Measurements from ENCODE around the gene KCNH3.

KCNH3 gene

DNA sequence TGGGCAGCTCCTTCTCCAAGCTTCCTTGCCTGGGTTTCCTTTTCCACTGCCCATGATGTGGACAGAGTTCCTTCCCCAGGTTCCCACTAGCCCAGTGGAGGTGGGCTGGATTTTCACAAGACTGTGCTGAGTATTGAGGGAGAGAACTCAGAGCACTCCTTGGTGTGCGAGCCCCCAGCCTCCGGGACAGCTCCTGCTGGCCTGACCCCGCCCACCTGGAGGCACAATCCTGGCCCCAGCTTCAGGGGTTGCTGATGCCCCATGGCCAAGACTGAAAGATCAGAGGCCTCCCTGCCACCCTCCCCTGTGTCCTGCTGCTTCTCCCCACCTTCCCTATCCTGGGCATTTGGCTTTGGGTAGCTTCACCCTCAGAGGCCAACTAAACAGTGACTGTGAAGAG lies 7.7 kb downstream of the KCNH3 start:
- no peak for DNase-seq

DNA sequence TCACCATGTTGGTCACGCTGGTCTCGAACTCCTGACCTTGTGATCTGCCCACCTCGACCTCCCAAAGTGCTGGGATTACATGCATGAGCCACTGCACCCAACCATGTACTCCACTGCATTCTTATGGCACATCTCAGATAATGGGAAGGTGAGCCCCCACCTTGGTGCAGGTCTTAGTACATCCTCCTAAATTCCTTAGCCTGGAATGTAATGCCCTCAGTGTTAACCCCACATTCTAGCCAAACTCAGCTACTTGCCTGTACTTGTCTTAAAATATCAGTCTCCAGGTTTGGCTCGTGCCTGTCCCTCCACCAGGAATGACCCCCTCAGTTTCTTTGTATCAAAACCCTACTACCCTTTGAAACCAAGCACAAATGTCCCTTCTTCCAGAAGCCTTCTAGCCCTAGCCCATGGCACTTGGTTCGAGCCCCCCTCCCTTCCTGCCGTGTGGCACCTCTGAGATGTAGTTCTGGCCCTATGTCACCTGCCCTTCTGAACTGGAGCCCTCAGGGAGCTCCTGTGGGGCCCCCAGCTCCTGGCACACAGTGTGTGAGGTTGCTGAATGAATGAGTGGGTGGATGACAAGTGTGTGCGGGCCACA lies 8.4 kb downstream of the KCNH3 start:
- no peak for DNase-seq

DNA sequence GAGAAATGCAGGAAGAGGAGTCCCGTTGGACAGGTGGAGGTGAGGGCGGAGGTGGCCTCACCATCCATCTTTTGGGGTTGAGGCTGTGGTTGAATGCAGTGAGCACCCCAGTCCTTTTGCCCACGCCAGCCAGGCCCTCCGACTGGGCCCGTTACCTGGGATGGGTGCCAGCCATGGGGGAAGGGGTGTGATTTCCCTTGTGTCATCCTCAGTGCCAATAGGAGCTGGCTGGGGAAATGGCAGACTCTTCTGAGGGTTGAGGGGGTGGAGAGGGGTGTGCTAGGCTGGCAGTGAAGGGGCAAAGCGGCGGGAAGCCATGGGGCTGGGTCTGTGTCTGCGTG lies 9.6 kb downstream of the KCNH3 start:
- DNase-seq: no peak

DNA sequence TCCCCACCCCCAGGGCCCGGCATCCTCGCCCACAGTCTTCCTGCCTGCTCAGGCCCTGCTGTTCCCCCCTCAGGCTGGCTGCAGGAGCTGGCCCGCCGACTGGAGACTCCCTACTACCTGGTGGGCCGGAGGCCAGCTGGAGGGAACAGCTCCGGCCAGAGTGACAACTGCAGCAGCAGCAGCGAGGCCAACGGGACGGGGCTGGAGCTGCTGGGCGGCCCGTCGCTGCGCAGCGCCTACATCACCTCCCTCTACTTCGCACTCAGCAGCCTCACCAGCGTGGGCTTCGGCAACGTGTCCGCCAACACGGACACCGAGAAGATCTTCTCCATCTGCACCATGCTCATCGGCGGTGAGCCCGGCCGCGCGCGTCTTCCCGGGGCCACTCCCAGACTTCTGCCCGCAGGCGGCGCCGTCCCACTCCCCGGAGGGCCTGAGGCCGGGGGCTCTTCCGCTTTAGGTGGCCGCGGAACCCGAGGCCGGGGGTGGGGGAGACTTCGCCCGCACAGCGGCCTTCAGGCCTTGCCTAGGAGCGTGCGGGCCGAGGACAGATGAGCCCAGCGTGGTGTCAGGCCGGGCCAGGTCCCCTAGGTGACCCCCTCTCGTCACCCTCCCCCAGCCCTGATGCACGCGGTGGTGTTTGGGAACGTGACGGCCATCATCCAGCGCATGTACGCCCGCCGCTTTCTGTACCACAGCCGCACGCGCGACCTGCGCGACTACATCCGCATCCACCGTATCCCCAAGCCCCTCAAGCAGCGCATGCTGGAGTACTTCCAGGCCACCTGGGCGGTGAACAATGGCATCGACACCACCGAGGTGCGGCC lies 10.2 kb downstream of the KCNH3 start:
- DNase-seq: no peak

DNA sequence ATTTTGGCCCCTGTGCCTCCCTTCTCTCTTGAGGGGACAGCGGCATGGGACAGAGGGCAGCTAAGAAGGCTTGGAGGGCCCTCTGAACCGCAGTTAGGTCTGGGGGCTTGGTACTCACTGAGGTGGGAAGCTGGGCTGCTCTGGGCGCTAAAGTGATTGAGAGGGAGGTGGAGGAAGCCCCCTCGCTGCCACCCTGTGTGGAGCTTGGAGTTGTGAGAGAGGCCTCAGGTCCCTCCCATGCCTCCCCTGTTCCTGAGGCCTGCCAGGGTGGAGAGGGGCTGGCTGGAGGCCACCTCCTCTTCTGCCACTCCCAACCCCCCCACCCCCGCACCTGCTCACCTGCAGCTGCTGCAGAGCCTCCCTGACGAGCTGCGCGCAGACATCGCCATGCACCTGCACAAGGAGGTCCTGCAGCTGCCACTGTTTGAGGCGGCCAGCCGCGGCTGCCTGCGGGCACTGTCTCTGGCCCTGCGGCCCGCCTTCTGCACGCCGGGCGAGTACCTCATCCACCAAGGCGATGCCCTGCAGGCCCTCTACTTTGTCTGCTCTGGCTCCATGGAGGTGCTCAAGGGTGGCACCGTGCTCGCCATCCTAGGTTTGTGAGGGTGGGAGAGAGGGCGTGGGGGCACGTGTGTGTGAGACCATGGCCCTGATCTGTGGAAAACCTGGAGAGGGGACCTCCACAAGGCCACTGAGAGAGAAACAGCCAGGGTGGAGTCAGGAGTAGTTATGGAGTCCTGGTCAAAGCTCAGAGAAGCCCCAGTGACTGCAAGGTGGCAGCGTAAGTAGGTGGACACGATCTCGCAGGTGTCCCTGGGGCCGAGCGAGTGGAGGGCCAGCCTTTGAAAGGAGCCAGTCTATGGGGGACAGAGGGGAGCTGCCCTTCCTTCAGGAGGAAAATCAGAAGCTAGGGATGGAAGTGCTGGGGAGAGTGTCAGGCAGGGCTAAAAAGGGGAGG lies 11.2 kb downstream of the KCNH3 start:
- DNase-seq: peak; percentile 12

GRCh38 chr12:49550693-49551252 lies 11.9 kb downstream of the KCNH3 start:
- DNase-seq: no peak

DNA sequence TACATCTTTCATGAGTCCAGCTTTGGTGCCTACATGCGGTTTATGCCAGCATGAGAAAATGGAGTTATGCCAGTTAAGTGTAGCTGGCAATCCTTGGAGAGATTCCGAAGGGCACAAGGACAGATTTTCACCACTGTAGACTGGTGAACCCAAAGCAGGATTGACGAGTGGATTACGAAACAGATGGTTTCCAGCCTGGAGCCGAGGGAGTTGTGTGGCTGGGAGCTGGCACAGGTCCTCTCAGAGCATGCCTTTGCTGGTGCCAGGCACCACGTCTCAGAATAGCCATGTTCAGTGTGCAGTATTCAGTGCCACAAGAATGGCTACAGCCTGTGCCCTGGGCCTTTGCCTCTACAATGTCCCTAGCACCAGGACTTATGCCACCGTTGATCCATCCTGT lies 13.2 kb downstream of the KCNH3 start:
- no peak for DNase-seq

DNA sequence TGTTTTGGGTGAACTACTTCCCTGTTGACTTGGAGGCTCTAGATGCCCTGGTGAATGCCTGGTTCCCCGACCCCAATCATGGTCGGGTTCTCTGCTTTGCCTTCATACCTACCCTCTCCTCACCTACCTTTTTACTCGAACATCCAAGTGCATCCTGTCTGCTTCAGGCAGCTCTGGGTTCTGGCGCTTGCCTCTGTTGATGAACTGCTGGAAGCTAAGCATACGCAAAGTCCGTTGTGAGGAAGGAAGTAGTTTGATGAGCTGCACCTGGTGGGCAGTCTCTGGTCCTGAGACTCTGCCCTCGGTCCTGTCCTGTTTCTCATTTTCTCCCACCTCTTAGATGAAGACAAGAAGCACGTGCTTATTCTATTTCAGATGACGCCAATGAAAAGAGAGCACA lies 13.6 kb downstream of the KCNH3 start:
- DNase-seq: no peak

GRCh38 chr12:49552899-49553298 lies 14.1 kb downstream of the KCNH3 start:
- no peak for DNase-seq

DNA sequence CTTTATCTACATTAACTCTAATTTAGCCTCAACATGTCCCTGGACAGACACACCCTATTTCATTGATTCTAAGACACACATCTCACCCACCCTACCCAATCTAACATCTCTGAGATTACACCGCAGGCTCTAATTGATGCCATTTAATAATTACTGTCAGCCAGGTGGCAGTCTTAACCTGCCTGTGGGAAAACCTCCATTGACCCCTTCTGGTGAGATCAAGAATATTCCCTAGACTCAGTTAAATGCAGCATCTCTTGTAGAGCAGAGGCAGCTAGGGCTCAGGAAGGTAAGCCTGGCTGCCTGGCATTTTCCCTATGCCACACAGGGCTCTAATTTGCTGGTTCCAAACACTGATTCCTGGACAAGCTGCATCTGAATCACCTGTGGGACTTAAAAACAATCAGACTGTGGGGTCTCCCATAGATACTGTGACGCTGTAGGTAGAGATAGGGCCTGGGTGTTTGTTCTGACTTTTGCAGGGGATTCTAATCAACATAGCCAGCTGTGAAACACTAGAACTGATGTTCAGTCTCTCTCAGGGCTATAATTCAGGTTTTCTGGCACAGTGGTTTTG lies 14.8 kb downstream of the KCNH3 start:
- peak; percentile 8 for DNase-seq

DNA sequence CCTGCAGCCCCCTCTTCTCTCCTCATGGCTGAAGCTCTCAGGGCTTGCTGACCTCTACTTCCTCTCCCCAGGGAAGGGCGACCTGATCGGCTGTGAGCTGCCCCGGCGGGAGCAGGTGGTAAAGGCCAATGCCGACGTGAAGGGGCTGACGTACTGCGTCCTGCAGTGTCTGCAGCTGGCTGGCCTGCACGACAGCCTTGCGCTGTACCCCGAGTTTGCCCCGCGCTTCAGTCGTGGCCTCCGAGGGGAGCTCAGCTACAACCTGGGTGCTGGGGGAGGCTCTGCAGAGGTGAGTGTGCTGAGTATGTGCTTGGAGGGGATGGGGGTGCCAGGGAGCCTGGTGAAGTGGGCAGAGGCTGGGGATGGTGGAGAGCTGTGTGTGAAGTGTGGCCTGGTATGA lies 15.4 kb downstream of the KCNH3 start:
- no peak for DNase-seq

DNA sequence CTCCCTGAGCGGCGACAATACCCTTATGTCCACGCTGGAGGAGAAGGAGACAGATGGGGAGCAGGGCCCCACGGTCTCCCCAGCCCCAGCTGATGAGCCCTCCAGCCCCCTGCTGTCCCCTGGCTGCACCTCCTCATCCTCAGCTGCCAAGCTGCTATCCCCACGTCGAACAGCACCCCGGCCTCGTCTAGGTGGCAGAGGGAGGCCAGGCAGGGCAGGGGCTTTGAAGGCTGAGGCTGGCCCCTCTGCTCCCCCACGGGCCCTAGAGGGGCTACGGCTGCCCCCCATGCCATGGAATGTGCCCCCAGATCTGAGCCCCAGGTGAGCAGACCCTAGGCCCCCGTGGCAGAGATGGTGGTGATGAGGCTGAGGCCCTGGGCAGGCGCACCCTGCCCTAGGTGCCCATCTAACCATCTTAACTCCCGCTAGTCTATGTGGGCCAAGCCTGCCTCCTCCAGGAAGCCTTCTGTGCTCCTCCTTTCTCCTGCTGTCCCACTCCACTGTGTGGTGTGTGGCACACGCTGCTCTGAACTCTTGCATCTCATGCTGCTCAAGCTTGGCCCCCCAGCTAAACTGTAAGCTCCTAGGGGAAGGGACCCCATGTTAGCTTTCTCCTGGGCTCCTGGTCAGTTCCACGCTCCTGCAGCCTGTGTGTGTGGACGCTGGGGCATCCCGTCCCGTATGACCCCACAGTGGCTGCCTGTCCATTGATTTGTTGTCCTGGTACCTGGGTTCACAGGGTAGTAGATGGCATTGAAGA lies 17.0 kb downstream of the KCNH3 start:
- no peak for DNase-seq

DNA sequence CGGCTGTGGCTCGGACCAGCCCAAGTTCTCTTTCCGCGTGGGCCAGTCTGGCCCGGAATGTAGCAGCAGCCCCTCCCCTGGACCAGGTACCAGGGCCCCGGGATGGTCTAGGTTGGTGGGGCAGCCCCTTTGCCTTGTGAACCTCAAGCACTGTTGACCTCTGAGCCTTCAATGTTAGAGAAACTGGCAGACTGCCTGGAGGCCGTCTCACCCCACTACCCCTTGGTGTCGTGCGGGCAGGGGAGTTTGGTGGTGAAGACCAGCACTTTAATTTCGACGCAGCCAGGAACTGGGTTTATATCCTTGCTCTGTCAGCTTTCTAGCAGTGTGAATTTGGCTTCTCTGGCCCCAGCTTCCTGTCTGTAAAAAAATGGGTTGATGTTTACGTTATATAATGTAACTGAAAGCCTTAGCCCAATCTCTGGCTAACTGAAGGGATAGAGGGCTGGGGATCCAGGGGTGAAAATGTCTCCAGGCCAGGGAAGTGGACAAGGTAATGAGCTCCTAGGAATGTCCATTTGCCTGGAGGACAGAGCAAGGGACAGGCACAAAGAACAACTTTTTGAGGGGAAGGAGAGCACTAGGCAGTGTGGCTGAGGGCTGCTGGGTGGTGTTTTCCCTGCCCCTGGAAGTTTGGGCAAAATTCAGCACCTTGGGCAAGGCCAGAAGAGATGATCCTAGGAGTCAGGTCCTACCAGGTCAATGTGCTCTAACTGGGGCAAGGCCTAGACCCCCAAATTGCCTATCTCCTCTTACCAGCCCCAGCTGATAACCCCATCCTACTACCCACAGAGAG lies 17.8 kb downstream of the KCNH3 start:
- no peak for DNase-seq

DNA sequence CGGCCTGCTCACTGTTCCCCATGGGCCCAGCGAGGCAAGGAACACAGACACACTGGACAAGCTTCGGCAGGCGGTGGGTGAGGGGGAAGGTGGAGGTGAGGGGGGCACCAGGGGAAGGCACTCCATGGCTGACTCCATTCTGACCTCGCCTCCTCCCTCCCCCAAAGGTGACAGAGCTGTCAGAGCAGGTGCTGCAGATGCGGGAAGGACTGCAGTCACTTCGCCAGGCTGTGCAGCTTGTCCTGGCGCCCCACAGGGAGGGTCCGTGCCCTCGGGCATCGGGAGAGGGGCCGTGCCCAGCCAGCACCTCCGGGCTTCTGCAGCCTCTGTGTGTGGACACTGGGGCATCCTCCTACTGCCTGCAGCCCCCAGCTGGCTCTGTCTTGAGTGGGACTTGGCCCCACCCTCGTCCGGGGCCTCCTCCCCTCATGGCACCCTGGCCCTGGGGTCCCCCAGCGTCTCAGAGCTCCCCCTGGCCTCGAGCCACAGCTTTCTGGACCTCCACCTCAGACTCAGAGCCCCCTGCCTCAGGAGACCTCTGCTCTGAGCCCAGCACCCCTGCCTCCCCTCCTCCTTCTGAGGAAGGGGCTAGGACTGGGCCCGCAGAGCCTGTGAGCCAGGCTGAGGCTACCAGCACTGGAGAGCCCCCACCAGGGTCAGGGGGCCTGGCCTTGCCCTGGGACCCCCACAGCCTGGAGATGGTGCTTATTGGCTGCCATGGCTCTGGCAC lies 18.5 kb downstream of the KCNH3 start:
- DNase-seq: no peak

DNA sequence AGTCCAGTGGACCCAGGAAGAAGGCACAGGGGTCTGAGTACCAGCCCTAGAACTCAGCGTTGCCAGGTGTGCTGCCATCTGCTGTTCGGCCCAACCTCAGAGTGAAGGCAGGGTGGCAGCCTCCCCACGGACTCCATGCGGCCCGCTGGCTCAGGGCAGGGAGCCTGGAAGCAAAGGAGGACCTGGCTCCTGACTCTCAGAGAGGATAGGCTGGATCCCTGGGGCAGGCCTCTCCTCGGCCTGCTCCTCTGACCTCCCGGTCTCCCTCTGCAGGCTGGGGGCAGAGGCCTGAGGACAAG lies 19.0 kb downstream of the KCNH3 start:
- no peak for DNase-seq

DNA sequence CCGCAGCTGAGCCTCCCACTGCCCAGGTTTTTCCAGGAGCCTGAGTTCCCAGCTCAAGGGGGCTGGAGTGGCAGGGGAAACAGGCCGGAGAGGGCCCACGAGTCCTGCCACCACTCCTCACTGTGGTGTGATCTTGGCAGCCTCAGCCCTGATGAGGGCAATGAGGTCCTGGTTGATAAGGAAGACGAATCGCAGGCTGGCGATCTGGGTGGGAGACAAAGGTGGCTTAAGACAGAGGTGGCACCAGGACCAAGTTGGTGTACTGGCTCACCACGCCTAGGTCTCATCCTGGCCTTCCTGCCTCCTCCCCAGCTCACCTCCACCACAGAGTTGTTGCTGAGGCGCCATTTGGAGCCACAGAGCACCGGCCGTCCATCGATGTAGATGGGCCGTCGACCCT lies 19.7 kb downstream of the KCNH3 start:
- no peak for DNase-seq

DNA sequence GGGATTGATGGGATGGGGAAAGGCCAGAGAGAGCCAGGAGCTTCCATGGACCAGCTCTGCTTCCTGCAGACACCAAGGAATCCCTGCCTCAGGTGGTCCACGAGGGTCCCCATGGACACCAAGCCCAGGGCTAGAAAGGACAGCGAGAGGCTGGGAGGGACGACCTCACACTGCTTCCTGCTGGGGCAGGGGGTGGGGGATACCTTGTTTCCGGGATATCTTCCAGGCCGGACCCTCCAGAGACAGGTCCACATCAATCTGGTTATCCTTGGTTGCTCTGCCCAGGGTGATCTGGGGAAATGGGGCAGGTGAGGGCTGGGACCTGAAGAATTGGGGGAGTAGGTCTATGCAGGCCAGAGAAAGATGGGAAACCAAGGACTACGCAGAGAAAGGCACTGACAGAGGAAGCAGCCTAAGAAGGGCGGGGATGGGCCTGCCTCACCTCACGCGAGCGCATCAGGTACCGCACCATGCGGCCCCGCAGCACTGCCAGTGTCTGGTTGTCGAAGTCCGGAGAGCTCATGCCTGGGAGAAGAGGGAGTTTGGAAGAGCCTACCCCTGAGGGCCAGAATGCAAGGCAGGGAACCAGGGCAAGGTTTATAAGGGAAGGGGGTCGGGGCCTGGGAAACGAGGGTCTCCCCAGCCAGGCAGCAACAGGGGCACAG lies 20.3 kb downstream of the KCNH3 start:
- DNase-seq: no peak

GRCh38 chr12:49560695-49561094 lies 21.9 kb downstream of the KCNH3 start:
- DNase-seq: no peak

- no peak for DNase-seq
Measured at GRCh38 chr12:49562233-49562632, 23.4 kb downstream of the KCNH3 start.

DNA sequence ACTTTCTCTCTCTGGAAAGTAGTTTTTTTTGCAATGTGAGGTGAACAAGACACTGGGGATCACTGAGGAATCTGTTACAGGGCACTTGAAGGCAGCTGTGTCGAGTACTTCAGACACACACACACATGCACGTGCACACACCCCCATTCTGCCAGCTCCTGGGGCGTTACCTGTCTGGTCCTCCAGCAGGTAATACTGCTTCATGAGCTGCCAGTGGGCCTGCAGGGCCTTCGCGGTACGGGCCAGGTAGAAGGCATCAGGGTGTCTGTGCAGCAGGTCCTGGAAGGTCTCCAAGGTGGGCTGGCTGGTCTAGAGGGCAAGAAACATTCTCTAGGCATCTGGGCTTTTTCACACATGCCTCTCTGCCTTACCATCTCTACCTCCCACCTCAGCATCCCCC lies 24.0 kb downstream of the KCNH3 start:
- DNase-seq: no peak

Data from NCI-H1092 treated with DMSO at 0.1 percent for 48 hours (cell line).